Measurements from ENCODE around the gene SGCE. TPM values are rescaled to one million over a fixed set of nuclear protein-coding genes. Genes with fewer than 3 reads are reported as not detected.
A peak's percentile ranks its signal among the peaks of the same experiment; 100 is the strongest.

The SGCE gene
- total RNA-seq, 1 donor from 2014 or later: 6.8 TPM

DNA sequence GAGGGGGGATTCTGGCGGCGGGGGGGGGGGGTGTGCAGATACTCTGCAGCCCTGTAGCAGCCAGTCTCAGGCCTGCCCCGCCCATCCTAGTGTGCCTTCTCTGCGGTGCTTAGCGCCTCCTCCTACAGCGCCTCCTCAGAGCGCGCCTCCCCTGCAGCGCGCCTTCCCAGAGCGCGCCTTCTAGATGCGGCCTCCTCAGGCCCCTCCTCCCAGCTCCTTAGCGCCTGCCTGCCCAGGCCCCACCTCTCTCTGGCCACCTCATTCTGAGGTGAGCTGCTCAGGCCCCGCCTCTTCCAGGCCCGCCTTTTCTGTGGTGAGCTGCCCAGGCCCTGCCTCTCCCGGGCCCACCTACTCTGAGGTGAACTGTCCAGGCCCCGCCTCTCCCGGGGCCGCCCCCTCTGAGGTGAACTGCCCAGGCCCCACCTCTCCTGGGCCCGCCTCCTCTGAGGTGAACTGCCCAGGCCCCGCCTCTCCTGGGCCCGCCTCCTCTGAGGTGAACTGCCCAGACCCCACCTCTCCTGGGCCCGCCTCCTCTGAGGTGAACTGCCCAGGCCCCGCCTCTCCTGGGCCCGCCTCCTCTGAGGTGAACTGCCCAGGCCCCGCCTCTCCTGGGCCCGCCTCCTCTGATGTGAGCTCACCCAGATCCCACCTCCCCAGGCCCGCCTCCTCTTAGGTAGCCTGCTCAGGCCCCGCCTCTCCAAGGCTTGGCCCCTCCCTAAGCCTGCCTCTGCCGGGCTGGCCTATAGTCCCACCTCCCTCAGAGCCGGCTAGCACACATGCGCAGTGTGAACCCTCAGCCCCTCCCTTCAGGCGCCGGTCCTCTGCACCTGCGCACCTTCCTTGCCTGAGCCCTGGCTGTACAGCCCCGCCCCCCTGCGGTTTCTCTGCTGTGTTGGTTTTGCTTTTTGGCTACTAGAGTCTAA lies 2.1 kb upstream of the SGCE start:
- ATAC-seq (ENCODE audit: low read depth) (peak; percentile 82), DNase-seq (peak; percentile 90)
- H3K27ac Mint-ChIP-seq: no peak overlapping the region
- ChIA-PET CTCF (interaction anchor here (1.4 to 3.0 kb wide), 2 partner anchors 209 kb away, joined by 4 to 20 read pairs; no protein-coding TSS in a partner anchor), POLR2A (interaction anchor here (0.6 to 1.6 kb wide), 3 partner anchors 9 to 777 kb away, joined by 4 to 8 read pairs (median 7); partner anchors contain the start of gene CASD1)
- peak overlapping the region; percentile 89 for H3K4me3 Mint-ChIP-seq
- H3K36me3 Mint-ChIP-seq (ENCODE audit: low read depth): no peaks in the 10 kb centered on the region
- peaks cover 20% of the 10 kb centered on the region for H3K4me1 Mint-ChIP-seq
- TF ChIP-seq, protein P1, sequence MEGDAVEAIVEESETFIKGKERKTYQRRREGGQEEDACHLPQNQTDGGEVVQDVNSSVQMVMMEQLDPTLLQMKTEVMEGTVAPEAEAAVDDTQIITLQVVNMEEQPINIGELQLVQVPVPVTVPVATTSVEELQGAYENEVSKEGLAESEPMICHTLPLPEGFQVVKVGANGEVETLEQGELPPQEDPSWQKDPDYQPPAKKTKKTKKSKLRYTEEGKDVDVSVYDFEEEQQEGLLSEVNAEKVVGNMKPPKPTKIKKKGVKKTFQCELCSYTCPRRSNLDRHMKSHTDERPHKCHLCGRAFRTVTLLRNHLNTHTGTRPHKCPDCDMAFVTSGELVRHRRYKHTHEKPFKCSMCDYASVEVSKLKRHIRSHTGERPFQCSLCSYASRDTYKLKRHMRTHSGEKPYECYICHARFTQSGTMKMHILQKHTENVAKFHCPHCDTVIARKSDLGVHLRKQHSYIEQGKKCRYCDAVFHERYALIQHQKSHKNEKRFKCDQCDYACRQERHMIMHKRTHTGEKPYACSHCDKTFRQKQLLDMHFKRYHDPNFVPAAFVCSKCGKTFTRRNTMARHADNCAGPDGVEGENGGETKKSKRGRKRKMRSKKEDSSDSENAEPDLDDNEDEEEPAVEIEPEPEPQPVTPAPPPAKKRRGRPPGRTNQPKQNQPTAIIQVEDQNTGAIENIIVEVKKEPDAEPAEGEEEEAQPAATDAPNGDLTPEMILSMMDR (IDR thresholded peaks at IDR 0.05): no peak
- H3K27me3 Mint-ChIP-seq: no peaks in the 10 kb centered on the region
- peaks cover 2% of the 10 kb centered on the region for H3K9me3 Mint-ChIP-seq
- intact Hi-C loops (cut with micrococcal nuclease): loop anchor here (1.0 to 10.0 kb wide), 12 partner anchors 37 to 1426 kb away; partner anchors contain the start of genes BET1, CASD1 and VPS50

DNA sequence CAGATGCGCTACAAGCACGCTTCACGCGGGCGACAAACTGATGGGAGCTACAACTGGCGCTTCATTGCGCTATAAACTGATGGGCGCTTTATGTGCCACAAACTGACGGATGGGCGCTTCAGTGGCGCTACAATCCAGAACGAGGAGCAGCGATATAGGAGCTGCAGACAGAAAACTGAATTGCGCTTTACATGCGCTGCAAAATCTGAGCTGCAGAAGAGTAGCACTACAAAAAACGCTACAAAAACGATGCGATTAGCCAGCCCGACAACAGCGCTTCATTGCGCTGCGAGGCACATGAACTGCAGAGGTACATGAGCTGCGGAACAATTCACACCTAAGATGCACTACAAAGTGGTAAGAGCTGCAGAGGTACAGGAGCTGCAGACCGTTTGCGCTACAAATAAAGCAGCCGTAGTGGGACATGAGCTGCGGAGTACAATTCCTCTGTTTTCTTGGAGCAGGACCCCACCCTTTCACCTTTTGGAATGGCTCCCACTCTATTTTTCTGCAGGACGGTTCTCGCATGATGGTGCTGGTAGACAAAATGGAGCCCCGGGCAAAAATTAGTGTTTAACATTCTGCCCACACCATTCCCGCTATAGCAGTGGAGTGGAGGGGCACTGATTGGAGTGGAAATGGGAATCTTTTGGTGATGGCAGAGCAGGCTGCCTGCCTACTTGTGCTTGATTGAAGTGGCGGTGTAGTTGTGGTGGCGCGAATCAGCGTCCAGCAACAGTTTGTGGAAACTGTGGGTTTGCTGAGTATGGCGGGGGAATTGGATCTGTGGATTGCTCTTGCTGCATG lies 1.2 kb upstream of the SGCE start:
- H3K4me1 Mint-ChIP-seq: peaks cover 20% of the 10 kb centered on the region
- H3K27ac Mint-ChIP-seq: peak overlapping the region; percentile 79
- POLR2A ChIA-PET: interaction anchor here (0.6 to 1.6 kb wide), 3 partner anchors 37 to 147 kb away, joined by 3 to 8 read pairs (median 4); partner anchors contain the start of gene CASD1
- TF ChIP-seq, protein P1 (IDR thresholded peaks at IDR 0.05): no peak
- CTCF ChIA-PET: interaction anchor here (3.0 kb wide), 1 partner anchor 208 kb away, joined by 20 read pairs; no protein-coding TSS in a partner anchor
- DNase-seq (peak; percentile 21), ATAC-seq (ENCODE audit: low read depth) (no peak)
- intact Hi-C loops (cut with micrococcal nuclease): loop anchor here (1.0 to 10.0 kb wide), 11 partner anchors 36 to 1425 kb away; partner anchors contain the start of genes BET1 and VPS50
- H3K27me3 Mint-ChIP-seq: peaks cover 5% of the 10 kb centered on the region
- no peaks in the 10 kb centered on the region for H3K36me3 Mint-ChIP-seq (ENCODE audit: low read depth)
- peaks cover 2% of the 10 kb centered on the region for H3K9me3 Mint-ChIP-seq
- peak overlapping the region; percentile 89 for H3K4me3 Mint-ChIP-seq

DNA sequence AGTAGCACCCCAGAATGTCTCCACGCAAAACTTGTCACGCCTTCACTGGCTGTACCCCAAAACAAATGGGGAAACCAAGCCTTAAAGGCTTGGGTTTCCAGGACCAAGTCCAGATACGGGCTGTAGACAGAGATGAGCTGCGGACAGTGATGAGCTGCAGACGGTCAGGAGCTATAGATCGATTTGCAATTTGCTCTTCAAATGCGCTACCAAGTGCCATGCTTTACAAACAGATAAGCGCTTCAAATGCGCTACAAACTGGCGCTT lies 658 bp upstream of the SGCE start:
- peak overlapping the region; percentile 79 for H3K27ac Mint-ChIP-seq
- peaks cover 20% of the 10 kb centered on the region for H3K4me1 Mint-ChIP-seq
- no peaks in the 10 kb centered on the region for H3K36me3 Mint-ChIP-seq (ENCODE audit: low read depth)
- ATAC-seq (ENCODE audit: low read depth) (no peak), DNase-seq (no peak)
- H3K27me3 Mint-ChIP-seq: peaks cover 9% of the 10 kb centered on the region
- intact Hi-C loops (cut with micrococcal nuclease): loop anchor here (2.0 to 10.0 kb wide), 10 partner anchors 36 to 1424 kb away; partner anchors contain the start of genes BET1 and VPS50
- TF ChIP-seq, protein P1 (IDR thresholded peaks at IDR 0.05): no peak
- CTCF ChIA-PET: interaction anchor here (1.2 to 3.0 kb wide), 2 partner anchors 206 to 207 kb away, joined by 3 to 20 read pairs; no protein-coding TSS in a partner anchor
- H3K9me3 Mint-ChIP-seq: peaks cover 2% of the 10 kb centered on the region
- POLR2A ChIA-PET: interaction anchor here (0.6 to 1.5 kb wide), 2 partner anchors 36 to 137 kb away, joined by 3 to 4 read pairs; no protein-coding TSS in a partner anchor
- H3K4me3 Mint-ChIP-seq: peak overlapping the region; percentile 89

DNA sequence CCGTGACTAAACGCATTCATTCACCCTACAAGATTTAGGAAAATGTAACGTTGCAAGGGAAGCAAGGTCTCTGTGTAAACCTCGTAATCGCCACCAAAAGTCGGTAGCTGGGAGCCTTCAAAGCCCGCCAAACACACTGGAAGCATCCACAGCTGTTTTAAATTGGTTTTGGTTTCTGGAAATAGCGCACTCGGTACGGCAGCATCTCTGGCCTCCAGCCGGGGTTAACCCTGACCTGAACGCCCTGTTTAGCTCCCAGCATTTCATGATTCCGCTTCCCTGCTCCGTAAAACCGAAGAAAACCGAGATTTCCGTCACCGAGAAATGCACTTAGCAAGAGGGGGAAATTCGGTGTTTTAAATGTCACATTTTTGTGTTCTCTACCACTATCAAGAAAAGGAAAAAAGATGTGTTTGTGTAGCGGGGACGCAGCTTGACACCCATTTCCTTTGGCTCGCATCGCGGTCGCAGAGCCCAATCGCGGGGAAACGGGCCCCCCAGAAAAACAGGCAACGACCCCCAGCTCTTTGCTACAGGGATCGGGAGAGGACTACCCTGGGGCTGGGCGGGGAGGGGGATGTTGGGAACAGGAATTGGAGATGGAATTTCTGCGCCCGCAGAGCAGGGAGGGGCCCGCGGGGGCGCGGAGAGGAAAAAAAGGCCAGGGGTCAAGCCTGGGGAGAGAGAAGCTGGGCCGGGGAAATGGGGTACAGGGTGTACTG lies 646 bp downstream of the SGCE start:
- CTCF ChIA-PET: interaction anchor here (1.1 to 3.0 kb wide), 4 partner anchors 34 to 821 kb away, joined by 3 to 20 read pairs (median 4); no protein-coding TSS in a partner anchor
- POLR2A ChIA-PET: interaction anchor here (0.6 to 0.7 kb wide), 3 partner anchors 74 to 987 kb away, joined by 3 to 8 read pairs (median 5); no protein-coding TSS in a partner anchor
- H3K4me3 Mint-ChIP-seq: peak overlapping the region; percentile 89
- no peak for DNase-seq
- H3K9me3 Mint-ChIP-seq: peaks cover 2% of the 10 kb centered on the region
- no peaks in the 10 kb centered on the region for H3K36me3 Mint-ChIP-seq (ENCODE audit: low read depth)
- peak overlapping the region; percentile 56 for H3K27ac Mint-ChIP-seq
- peaks cover 20% of the 10 kb centered on the region for H3K27me3 Mint-ChIP-seq
- no peak for ATAC-seq (ENCODE audit: low read depth)
- H3K4me1 Mint-ChIP-seq: peaks cover 20% of the 10 kb centered on the region
- intact Hi-C loops (cut with micrococcal nuclease): loop anchor here (5.0 to 10.0 kb wide), 8 partner anchors 63 to 1423 kb away; partner anchors contain the start of genes BET1 and VPS50
- TF ChIP-seq, protein P1 (IDR thresholded peaks at IDR 0.05): no peak

Measured in activated B cell treated with CpG ODN at 0.5 μM for 24 hours (primary cell).